8988T (cell line): Measurements from ENCODE around the gene ASCL1.

ENCODE experiments used
- DNase-seq: peaks from one replicate; pipeline ENCODE4 v3.0.0; 2011

Gene ASCL1

DNA sequence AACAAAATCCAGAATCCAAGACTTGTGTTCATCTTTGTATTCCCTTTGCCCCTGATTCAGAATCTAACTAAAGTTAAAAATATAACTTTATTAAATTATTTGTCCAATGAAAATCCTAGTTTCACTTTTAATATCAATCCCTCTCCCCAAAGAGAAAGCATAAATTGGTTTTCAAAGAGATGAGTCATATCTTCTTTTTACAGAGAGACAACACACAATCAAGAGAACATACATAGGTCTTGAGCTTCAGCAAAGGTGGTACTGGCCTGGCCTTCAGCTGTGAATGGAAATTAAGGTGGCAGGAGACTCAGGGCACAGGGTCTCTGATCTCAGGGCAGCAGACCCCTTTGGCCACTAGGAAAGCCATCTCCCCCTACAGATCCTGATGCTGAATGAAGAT lies 4.3 kb upstream of the ASCL1 start:
- no peak for DNase-seq

- no peak for DNase-seq
Measured at GRCh38 chr12:102954134-102954533, 3.3 kb upstream of the ASCL1 start.

DNA sequence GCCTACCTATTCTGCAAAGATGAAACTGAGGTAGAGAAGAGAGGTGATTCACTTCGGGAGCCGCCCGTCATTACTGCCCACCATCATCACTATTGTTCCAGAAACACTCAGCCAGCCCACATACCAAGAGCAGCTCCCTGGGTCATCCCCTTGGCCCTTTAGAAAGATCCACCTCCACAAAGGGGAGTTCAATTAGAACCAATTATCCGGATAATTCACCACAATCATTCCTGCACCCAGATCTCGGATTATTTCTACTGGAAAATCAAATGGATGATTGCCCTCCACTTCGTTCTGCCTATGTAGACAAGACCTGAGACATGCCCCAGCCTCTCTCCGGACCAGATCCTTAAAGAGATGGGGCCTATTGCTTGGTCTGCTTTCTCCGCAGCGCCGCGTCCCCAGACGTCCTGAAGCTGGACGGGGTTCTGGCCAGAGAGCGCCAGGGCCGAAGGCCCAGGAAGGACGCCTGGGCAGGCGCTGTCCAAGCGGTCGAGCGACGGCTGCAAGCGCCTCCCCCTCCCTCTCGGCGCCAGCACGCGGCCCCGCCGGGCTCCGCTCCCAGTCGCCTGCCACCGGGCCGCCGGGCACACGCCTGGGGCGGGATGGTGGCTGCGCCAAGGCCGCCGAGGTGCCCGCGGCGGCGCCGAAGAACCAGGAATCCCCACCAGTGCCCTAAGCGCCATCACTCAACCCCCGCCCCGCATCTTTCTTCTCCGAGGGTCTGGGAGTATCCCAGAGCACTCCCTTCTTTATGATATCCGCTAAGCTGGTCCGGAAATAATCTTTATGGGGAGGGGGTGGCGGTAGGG lies 1.3 kb upstream of the ASCL1 start:
- no peak for DNase-seq

GRCh38 chr12:102956738-102957327 lies 641 bp upstream of the ASCL1 start:
- no peak for DNase-seq

DNA sequence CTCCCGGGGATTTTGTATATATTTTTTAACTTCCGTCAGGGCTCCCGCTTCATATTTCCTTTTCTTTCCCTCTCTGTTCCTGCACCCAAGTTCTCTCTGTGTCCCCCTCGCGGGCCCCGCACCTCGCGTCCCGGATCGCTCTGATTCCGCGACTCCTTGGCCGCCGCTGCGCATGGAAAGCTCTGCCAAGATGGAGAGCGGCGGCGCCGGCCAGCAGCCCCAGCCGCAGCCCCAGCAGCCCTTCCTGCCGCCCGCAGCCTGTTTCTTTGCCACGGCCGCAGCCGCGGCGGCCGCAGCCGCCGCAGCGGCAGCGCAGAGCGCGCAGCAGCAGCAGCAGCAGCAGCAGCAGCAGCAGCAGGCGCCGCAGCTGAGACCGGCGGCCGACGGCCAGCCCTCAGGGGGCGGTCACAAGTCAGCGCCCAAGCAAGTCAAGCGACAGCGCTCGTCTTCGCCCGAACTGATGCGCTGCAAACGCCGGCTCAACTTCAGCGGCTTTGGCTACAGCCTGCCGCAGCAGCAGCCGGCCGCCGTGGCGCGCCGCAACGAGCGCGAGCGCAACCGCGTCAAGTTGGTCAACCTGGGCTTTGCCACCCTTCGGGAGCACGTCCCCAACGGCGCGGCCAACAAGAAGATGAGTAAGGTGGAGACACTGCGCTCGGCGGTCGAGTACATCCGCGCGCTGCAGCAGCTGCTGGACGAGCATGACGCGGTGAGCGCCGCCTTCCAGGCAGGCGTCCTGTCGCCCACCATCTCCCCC lies 777 bp downstream of the ASCL1 start:
- no peak for DNase-seq

- no peak for DNase-seq
Measured at GRCh38 chr12:102958830-102959176, 1.3 kb downstream of the ASCL1 start.

DNA sequence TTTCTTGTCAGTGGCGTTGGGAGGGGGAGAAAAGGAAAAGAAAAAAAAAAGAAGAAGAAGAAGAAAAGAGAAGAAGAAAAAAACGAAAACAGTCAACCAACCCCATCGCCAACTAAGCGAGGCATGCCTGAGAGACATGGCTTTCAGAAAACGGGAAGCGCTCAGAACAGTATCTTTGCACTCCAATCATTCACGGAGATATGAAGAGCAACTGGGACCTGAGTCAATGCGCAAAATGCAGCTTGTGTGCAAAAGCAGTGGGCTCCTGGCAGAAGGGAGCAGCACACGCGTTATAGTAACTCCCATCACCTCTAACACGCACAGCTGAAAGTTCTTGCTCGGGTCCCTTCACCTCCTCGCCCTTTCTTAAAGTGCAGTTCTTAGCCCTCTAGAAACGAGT lies 1.9 kb downstream of the ASCL1 start:
- no peak for DNase-seq

- DNase-seq, result no peak
Measured at GRCh38 chr12:102960766-102961465, 3.4 kb downstream of the ASCL1 start.

DNA sequence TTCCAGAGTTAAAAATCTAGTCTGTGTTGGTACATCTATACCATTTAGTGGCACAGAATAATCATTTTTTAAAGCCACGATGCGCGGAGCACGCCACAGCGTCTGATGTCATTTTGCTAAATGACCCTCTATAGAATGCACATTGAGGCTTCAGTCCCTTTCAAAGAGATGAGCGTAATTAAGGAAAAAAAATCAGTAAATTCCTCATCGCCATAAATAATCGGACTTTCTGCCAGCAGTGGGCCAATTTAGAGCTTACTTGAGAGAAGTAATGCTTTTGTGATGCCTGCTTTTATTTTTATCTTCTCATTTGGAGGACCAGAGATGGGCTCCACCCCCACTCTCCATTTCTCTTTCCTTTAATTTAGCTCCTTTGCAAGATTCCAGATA lies 4.0 kb downstream of the ASCL1 start:
- DNase-seq, result no peak

- no peak for DNase-seq
Measured at GRCh38 chr12:102962532-102962931, 5.1 kb downstream of the ASCL1 start.

- no peak for DNase-seq
Measured at GRCh38 chr12:102962986-102963385, 5.5 kb downstream of the ASCL1 start.

- no peak for DNase-seq
Measured at GRCh38 chr12:102963796-102964195, 6.3 kb downstream of the ASCL1 start.

DNA sequence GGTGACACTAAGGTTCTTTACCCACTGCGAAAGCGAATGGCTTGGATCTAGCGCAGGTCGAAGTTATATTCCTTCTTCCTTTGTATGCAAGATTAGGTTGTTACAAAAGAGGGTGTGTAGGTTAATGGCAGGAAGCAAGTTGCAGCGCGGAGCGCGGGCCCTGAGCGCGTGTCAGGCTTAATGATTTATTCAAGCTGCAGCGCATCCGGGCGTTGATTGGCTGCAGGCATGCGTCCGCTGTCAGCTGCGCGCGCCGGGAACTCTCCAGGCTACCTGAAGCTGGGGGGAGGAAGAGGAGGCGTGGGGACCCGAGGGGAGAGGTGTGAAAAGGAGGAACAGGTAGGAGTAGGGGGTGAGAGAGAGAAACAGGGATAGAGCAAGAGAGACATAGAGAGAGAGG lies 7.4 kb downstream of the ASCL1 start:
- DNase-seq, result no peak

GRCh38 chr12:102965281-102966155 lies 8.0 kb downstream of the ASCL1 start:
- no peak for DNase-seq

DNA sequence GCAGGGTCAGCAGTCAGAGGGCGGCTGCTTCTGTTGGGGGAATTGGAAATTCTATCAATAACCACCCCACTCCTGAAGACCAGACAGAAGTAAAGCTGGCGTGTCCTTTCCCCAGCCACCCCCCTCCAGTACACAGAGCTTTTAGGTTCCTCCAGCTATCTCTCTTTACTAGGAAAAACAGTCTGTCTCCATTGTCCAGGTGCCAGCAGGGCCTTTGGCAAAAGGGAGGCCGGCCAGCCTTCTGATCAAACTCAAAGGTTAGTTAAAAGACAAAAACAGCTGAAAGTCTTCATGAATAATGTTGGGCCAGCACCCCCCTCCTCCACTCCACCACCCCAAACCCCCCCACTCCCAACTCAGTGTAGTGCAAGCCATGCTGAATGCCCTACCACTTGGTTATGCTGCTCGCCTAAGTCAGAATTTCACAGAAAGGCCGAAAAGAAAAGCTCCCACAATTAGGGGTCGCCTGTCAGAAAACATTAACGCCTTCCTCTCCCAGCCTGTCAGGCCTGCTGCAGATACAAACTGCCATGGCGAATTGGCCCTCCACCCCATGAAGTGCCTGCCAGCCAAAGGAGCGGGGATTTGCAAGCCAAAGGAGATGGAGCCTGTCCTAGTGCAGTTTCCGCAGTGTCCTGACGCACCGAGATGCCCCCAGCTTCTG lies 8.9 kb downstream of the ASCL1 start:
- DNase-seq, result no peak

DNA sequence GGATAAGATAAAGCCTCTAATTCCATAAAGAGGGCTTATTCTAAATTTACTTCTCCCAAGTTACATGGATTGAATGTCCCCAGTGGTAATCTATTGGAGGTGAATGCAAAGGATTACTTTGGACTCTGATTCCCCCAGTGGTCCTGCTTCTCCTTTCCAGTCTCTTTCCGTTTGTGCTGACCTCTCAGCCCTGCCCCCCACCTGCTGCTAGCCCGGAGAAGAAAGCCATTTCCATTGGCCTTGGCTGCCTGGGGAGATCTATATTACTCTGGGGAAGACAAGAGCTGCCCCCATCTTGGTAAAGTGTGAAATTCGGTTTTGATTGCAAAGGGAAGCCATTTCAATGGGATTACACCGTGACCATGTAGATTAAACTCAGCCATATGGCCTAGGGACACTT lies 13.3 kb downstream of the ASCL1 start:
- no peak for DNase-seq

- no peak for DNase-seq
Measured at GRCh38 chr12:102971227-102971626, 13.8 kb downstream of the ASCL1 start.

GRCh38 chr12:102973583-102973982 lies 16.1 kb downstream of the ASCL1 start:
- DNase-seq, result no peak

- no peak for DNase-seq
Measured at GRCh38 chr12:102976609-102977280, 19.3 kb downstream of the ASCL1 start.

DNA sequence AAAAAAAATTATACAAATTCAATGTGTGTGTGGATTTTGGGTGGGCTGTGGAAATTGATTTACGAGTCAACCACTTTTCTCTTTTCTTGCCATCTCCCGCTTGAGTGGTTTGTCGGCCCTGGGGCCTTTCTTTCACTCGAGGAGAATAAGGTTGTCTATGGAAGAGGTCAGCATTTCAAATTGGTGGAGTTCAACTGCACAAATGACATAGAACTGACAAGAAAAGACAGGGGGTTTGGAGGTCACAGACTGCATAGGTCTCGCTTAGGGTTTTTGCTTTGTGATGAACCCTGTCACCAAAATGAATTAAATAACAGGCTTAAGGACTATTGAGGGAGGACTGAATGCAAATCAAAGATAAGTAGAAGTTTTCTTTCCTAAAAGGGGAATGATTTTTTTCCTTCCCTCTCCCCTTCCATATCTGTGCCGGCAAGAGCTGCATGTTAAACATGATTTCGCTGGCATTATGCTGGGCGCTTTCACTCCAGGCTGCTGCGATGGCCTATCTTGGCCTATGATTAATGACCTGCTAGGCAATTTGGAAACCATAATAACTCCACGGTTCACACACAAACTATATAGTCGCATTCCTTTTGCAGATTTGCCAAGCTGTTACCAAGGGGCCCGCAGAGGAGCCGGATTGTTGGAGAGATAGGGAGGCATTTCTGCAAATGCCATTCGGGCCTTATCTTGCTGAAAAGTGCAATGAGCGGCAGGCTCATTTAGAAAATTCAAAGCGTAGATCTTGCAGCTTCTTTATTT lies 20.7 kb downstream of the ASCL1 start:
- DNase-seq, result no peak

GRCh38 chr12:102980350-102980749 lies 22.9 kb downstream of the ASCL1 start:
- no peak for DNase-seq
